SK-N-SH (cell line): ENCODE results near the gene BAZ1B. TPM values are rescaled to one million over a fixed set of nuclear protein-coding genes. Genes with fewer than 3 reads are reported as not detected.
"Not testable (repeated sequence)": the region's sequence is repeated elsewhere in the genome, so short reads cannot be mapped to it uniquely, and the experiment has no call there.

Experiments used
- CTCF ChIA-PET: fragments of 300-600, 350-600 bp; formaldehyde crosslinking; extraction: SDS; loops from one replicate; lab custom pipeline; 2021; lab: Yijun Ruan, JAX
- POLR2A ChIA-PET: fragments of 350-600 bp; sonication (Branson Sonifier 250); formaldehyde crosslinking; extraction: SDS; loops from one replicate; lab custom pipeline; 2020; ENCODE audit warnings: antibody characterized with exemption, inconsistent platforms; lab: Yijun Ruan, JAX
- DNase-seq: peaks from one replicate; pipeline ENCODE4 v3.0.0; 2012
- H2AFZ ChIP-seq: fragments of 200-600 bp; sonication (generic); 2 replicates; pipeline ENCODE4 v1.8.1; 2016; ENCODE audit warnings: antibody characterized with exemption, mild to moderate bottlenecking, low read depth
- H3F3A ChIP-seq: fragments of 200-600 bp; sonication (generic); replicated peaks from 2 replicates; pipeline ENCODE3; 2016; ENCODE audit warnings: antibody characterized with exemption, mild to moderate bottlenecking; ENCODE audit not compliant: insufficient read depth
- H3K27ac ChIP-seq, 2 experiments: fragments of 200-500 bp in 1 of 2; fragments of 200-600 bp in 1 of 2; sonication (Bioruptor generic) in 1 of 2; sonication (generic), shearing (Covaris generic) in 1 of 2; 2 replicates each; pipeline versions ENCODE4 v1.5.1 to v1.6.1; 2014 to 2016; ENCODE audit warnings: low read depth in 2 of 2, inconsistent platforms in 1 of 2, low read length in 1 of 2, mild to moderate bottlenecking in 1 of 2, mixed read lengths in 1 of 2
- H3K27me3 ChIP-seq: fragments of 200-600 bp; sonication (generic), shearing (Covaris generic); 2 replicates; pipeline ENCODE4 v1.6.1; 2016; ENCODE audit warnings: mixed run types; ENCODE audit not compliant: insufficient read depth
- H3K36me3 ChIP-seq, 2 experiments: fragments of 200-500 bp in 1 of 2; fragments of 200-600 bp in 1 of 2; sonication (Bioruptor generic) in 1 of 2; sonication (generic) in 1 of 2; replicated peaks in 1 of 2; 2 replicates each; pipeline versions ENCODE3 to v1.5.1; 2014 to 2016; ENCODE audit warnings: low read length in 1 of 2, mild to moderate bottlenecking in 1 of 2; ENCODE audit not compliant: insufficient read depth in 2 of 2, control insufficient read depth in 1 of 2
- H3K4me1 ChIP-seq, 2 experiments: fragments of 200-500 bp in 1 of 2; fragments of 200-600 bp in 1 of 2; sonication (Bioruptor generic) in 1 of 2; sonication (generic), shearing (Covaris generic) in 1 of 2; 2 replicates each; pipeline versions ENCODE4 v1.5.1 to v1.6.1; 2014 to 2016; ENCODE audit warnings: low read depth in 1 of 2, low read length in 1 of 2, mixed run types in 1 of 2; ENCODE audit not compliant: insufficient read depth in 2 of 2, control insufficient read depth in 1 of 2
- H3K4me2 ChIP-seq: fragments of 200-600 bp; sonication (generic), shearing (Covaris generic); 2 replicates; pipeline ENCODE4 v1.6.1; 2017; ENCODE audit warnings: mixed run types
- H3K4me3 ChIP-seq, 2 experiments: fragments of 200-500 bp in 1 of 2; fragments of 200-600 bp in 1 of 2; sonication (Bioruptor generic) in 1 of 2; sonication (generic), shearing (Covaris generic) in 1 of 2; 2 replicates each; pipeline versions ENCODE4 v1.5.1 to v1.8.1; 2014 to 2016; ENCODE audit warnings: low read depth in 2 of 2, inconsistent platforms in 1 of 2, low read length in 1 of 2, mild to moderate bottlenecking in 1 of 2, mixed read lengths in 1 of 2, moderate library complexity in 1 of 2
- H3K79me2 ChIP-seq: fragments of 200-600 bp; sonication (generic); 2 replicates; pipeline ENCODE4 v1.8.1; 2017; ENCODE audit warnings: mild to moderate bottlenecking; ENCODE audit not compliant: insufficient read depth
- H3K9ac ChIP-seq: fragments of 200-600 bp; sonication (generic); 2 replicates; pipeline ENCODE4 v1.6.1; 2017; ENCODE audit warnings: mixed run types
- H3K9me2 ChIP-seq: fragments of 200-600 bp; sonication (generic); 2 replicates; pipeline ENCODE4 v1.6.1; 2017; ENCODE audit warnings: mixed run types
- H3K9me3 ChIP-seq: fragments of 200-600 bp; sonication (generic); 2 replicates; pipeline ENCODE4 v1.6.1; 2017; ENCODE audit warnings: mixed run types, mild to moderate bottlenecking, moderate library complexity
- H4K20me1 ChIP-seq: fragments of 200-600 bp; sonication (generic); 2 replicates; pipeline ENCODE4 v1.6.1; 2017; ENCODE audit warnings: mild to moderate bottlenecking, mixed run types; ENCODE audit not compliant: insufficient read depth
- EZH2phosphoT487 ChIP-seq: fragments of 200-600 bp; sonication (generic); IDR thresholded peaks from 2 replicates; pipeline ENCODE4 v1.6.1; 2017; ENCODE audit warnings: low read depth, mixed run types, mild to moderate bottlenecking, antibody characterized with exemption, moderate library complexity, borderline replicate concordance
- FOSL2 ChIP-seq: IDR thresholded peaks from 2 replicates; pipeline ENCODE4 v1.4.0; 2012; ENCODE audit warnings: low read depth, mild to moderate bottlenecking, moderate library complexity, borderline replicate concordance
- FOXJ3 ChIP-seq: sonication (generic); formaldehyde crosslinking; IDR thresholded peaks from 2 replicates; pipeline ENCODE4 v1.5.1; 2020; ENCODE audit warnings: mild to moderate bottlenecking, missing genetic modification reagents
- FOXM1 ChIP-seq: IDR thresholded peaks from 2 replicates; pipeline ENCODE4 v1.4.0; 2012; ENCODE audit warnings: low read depth, mild to moderate bottlenecking
- GABPA ChIP-seq: IDR thresholded peaks from 2 replicates; pipeline ENCODE4 v1.4.0; 2012; ENCODE audit warnings: low read depth, mild to moderate bottlenecking
- GATA2 ChIP-seq: sonication (generic); formaldehyde crosslinking; IDR thresholded peaks from 2 replicates; pipeline ENCODE4 v1.5.0; 2020; ENCODE audit warnings: mild to moderate bottlenecking, missing genetic modification reagents
- IRF3 ChIP-seq: fragments of 150-350 bp; IDR thresholded peaks from 2 replicates; pipeline ENCODE4 v1.6.1; 2016; ENCODE audit warnings: mild to moderate bottlenecking, low read depth, low read length
- JUND ChIP-seq: IDR thresholded peaks from 2 replicates; pipeline ENCODE4 v1.4.0; 2012
- RCOR1 ChIP-seq: fragments of 150-350 bp; IDR thresholded peaks from 2 replicates; pipeline ENCODE4 v1.6.1; 2017; ENCODE audit warnings: antibody characterized with exemption, low read length
- RFX5 ChIP-seq: IDR thresholded peaks from 2 replicates; pipeline ENCODE4 v1.6.1; 2012; ENCODE audit warnings: mild to moderate bottlenecking, improper control_type of control experiment, low read length
- SIN3A ChIP-seq: IDR thresholded peaks from 2 replicates; pipeline ENCODE4 v1.6.1; 2012; ENCODE audit warnings: low read depth, mild to moderate bottlenecking, low read length, moderate library complexity, borderline replicate concordance
- SMC3 ChIP-seq: IDR thresholded peaks from 2 replicates; pipeline ENCODE4 v1.6.1; 2012; ENCODE audit warnings: low read depth, low read length, improper control_type of control experiment
- TEAD4 ChIP-seq: IDR thresholded peaks from 2 replicates; pipeline ENCODE4 v1.4.0; 2012; ENCODE audit warnings: mild to moderate bottlenecking, borderline replicate concordance; ENCODE audit not compliant: insufficient read depth
- YY1 ChIP-seq: IDR thresholded peaks from 2 replicates; pipeline ENCODE4 v1.4.0; 2012; ENCODE audit warnings: low read depth, mild to moderate bottlenecking
- WGBS: methylation state at CpG from one replicate; pipeline ENCODE4 v1.1.6; 2017; ENCODE audit warnings: low lambda C conversion rate; 5-methylcytosine and 5-hydroxymethylcytosine counted together
- polyA plus RNA-seq, 3 experiments: library from polyadenylated mRNA; depleted of rRNA; stranded (reverse); fragments of >200 nt; gene quantifications; 2 replicates each; pipeline ENCODE4 v1.2.3, GENCODE V29; 2012
- TF ChIP-seq, protein P1 (sequence below): IDR thresholded peaks from 2 replicates; pipeline ENCODE4 v1.4.0; 2012; ENCODE audit warnings: low read depth, borderline replicate concordance
- TF ChIP-seq, protein P2 (sequence below): IDR thresholded peaks from 2 replicates; pipeline ENCODE4 v1.4.0; 2012; ENCODE audit warnings: low read depth
- TF ChIP-seq, protein P3 (sequence below): IDR thresholded peaks from 2 replicates; pipeline ENCODE4; 2012
- TF ChIP-seq, protein P4 (sequence below): IDR thresholded peaks from 2 replicates; pipeline ENCODE4 v1.4.0; 2012; ENCODE audit warnings: low read depth, borderline replicate concordance

Gene BAZ1B
- polyA plus RNA-seq, 1 of the 3 experiments (the other 2 are of a cell fraction) = 20.9 TPM

- POLR2A ChIA-PET, H3K4me2 ChIP-seq: not testable (repeated sequence)
- CTCF ChIA-PET = interaction anchor here (1.2 to 4.2 kb wide), 2 partner anchors 15 to 124 kb away, joined by 3 to 29 read pairs; no protein-coding TSS in a partner anchor
Measured at GRCh38 chr7:73467046-73467445, 55.0 kb downstream of the BAZ1B start.

DNA sequence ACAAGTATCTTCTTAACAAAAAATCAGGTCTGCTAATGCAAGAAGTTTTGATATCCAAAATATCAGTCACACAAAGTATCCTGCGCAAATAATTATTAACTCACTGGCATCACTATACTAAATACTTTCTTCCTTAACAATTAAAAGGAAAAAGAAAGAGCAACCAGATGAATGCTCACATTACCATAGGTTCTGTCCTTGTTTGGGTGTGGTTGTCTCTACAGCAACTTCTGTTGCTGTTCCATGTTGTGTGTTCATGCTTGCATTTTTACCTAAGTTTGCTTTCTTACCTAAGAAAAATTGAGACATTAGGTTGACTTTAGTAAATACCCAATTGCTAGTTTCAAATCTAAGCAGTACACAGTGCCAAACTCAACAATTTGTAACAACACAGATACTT, 56.0 kb downstream of the BAZ1B start:
- no peak overlapping the region for H3K9ac ChIP-seq
- no peaks in the 10 kb centered on the region for H3K9me3 ChIP-seq
- POLR2A ChIA-PET = no interaction called here
- H3K4me2 ChIP-seq = no peak overlapping the region
- H3K9me2 ChIP-seq = no peaks in the 10 kb centered on the region
- H3K36me3 ChIP-seq = peaks cover 79 to 98% of the 10 kb centered on the region in 2 experiments
- H3K4me3 ChIP-seq = no peak overlapping the region
- H3K4me1 ChIP-seq = no peaks in the 10 kb centered on the region
- H3F3A ChIP-seq = peaks cover 37% of the 10 kb centered on the region
- H4K20me1 ChIP-seq = no peaks in the 10 kb centered on the region
- H3K27me3 ChIP-seq = no peaks in the 10 kb centered on the region
- TF ChIP-seq, protein P1, sequence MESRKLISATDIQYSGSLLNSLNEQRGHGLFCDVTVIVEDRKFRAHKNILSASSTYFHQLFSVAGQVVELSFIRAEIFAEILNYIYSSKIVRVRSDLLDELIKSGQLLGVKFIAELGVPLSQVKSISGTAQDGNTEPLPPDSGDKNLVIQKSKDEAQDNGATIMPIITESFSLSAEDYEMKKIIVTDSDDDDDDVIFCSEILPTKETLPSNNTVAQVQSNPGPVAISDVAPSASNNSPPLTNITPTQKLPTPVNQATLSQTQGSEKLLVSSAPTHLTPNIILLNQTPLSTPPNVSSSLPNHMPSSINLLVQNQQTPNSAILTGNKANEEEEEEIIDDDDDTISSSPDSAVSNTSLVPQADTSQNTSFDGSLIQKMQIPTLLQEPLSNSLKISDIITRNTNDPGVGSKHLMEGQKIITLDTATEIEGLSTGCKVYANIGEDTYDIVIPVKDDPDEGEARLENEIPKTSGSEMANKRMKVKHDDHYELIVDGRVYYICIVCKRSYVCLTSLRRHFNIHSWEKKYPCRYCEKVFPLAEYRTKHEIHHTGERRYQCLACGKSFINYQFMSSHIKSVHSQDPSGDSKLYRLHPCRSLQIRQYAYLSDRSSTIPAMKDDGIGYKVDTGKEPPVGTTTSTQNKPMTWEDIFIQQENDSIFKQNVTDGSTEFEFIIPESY = no peak
- TF ChIP-seq, protein P2, sequence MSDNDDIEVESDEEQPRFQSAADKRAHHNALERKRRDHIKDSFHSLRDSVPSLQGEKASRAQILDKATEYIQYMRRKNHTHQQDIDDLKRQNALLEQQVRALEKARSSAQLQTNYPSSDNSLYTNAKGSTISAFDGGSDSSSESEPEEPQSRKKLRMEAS = no peak
- TF ChIP-seq FOSL2 (no peak), RFX5 (no peak), JUND (no peak)
- TF ChIP-seq, all 33 proteins: peak for 0
- Histone ChIP-seq H3K27ac (no peak overlapping the region), H2AFZ (no peak overlapping the region), H3K79me2 (peaks cover 69% of the 10 kb centered on the region)
- WGBS = 98% methylated on average over 1 of the region's 1 CpG
- CTCF ChIA-PET = interaction anchor here (1.8 kb wide), 1 partner anchor 15 kb away, joined by 14 read pairs; no protein-coding TSS in a partner anchor
- DNase-seq = no peak

More at GRCh38 chr7:73467046-73467445, 55.0 kb downstream of the BAZ1B start:
- not testable (repeated sequence) for H3K4me3 ChIP-seq, H3K27me3 ChIP-seq, H4K20me1 ChIP-seq, H3K9me3 ChIP-seq, H3K9me2 ChIP-seq, DNase-seq, H3K4me1 ChIP-seq, H3K27ac ChIP-seq, H3K9ac ChIP-seq, H2AFZ ChIP-seq
- H3F3A ChIP-seq = peaks cover 31% of the 10 kb centered on the region
- peaks cover 76% of the 10 kb centered on the region for H3K79me2 ChIP-seq
- 97% methylated on average over 6 of the region's 6 CpGs for WGBS
- H3K36me3 ChIP-seq = peaks cover 77 to 98% of the 10 kb centered on the region in 2 experiments

- peaks cover 62% of the 10 kb centered on the region for H3K79me2 ChIP-seq
- no peak overlapping the region for H3K9ac ChIP-seq
- H3K27me3 ChIP-seq = no peaks in the 10 kb centered on the region
- ChIA-PET POLR2A (no interaction called here), CTCF (interaction anchor here (1.0 to 4.9 kb wide), 5 partner anchors 10 to 121 kb away, joined by 3 to 44 read pairs (median 4); no protein-coding TSS in a partner anchor)
- no peak overlapping the region for H3K4me2 ChIP-seq
- H3F3A ChIP-seq = peaks cover 38% of the 10 kb centered on the region
- no peak overlapping the region for H3K27ac ChIP-seq
- no peaks in the 10 kb centered on the region for H4K20me1 ChIP-seq
- no peaks in the 10 kb centered on the region for H3K4me1 ChIP-seq
- no peaks in the 10 kb centered on the region for H3K9me2 ChIP-seq
- no peak overlapping the region for H3K4me3 ChIP-seq
- DNase-seq = no peak
- 98% methylated on average over 7 of the region's 7 CpGs for WGBS
- no peaks in the 10 kb centered on the region for H3K9me3 ChIP-seq
- H2AFZ ChIP-seq = no peak overlapping the region
- peaks cover 74 to 98% of the 10 kb centered on the region in 2 experiments for H3K36me3 ChIP-seq
- TF ChIP-seq RFX5 (no peak), SIN3A (no peak), GATA2 (CRISPR knock-in tag) (no peak), IRF3 (no peak), FOXM1 (no peak), SMC3 (no peak), JUND (no peak), TEAD4 (no peak), GABPA (no peak), RCOR1 (no peak), YY1 (no peak), EZH2phosphoT487 (no peak), FOXJ3 (CRISPR knock-in tag) (no peak)
- TF ChIP-seq, protein P3, sequence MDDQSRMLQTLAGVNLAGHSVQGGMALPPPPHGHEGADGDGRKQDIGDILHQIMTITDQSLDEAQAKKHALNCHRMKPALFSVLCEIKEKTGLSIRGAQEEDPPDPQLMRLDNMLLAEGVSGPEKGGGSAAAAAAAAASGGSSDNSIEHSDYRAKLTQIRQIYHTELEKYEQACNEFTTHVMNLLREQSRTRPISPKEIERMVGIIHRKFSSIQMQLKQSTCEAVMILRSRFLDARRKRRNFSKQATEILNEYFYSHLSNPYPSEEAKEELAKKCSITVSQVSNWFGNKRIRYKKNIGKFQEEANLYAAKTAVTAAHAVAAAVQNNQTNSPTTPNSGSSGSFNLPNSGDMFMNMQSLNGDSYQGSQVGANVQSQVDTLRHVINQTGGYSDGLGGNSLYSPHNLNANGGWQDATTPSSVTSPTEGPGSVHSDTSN = no peak
- TF ChIP-seq, protein P4, sequence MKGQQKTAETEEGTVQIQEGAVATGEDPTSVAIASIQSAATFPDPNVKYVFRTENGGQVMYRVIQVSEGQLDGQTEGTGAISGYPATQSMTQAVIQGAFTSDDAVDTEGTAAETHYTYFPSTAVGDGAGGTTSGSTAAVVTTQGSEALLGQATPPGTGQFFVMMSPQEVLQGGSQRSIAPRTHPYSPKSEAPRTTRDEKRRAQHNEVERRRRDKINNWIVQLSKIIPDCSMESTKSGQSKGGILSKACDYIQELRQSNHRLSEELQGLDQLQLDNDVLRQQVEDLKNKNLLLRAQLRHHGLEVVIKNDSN = no peak
Measured at GRCh38 chr7:73463966-73464365, 58.1 kb downstream of the BAZ1B start.
